GM23248 (cell line): ENCODE results near the gene OSBPL5.

Experiments
- EZH2 ChIP-seq: fragments of 200-600 bp; sonication (generic); IDR thresholded peaks from 2 replicates; pipeline ENCODE4 v1.6.1; 2018; ENCODE audit warnings: antibody characterized with exemption, mild to moderate bottlenecking; ENCODE audit not compliant: insufficient read depth, poor library complexity, severe bottlenecking
- EZH2phosphoT487 ChIP-seq: fragments of 200-600 bp; sonication (generic); IDR thresholded peaks from 2 replicates; pipeline ENCODE4 v1.6.1; 2018; ENCODE audit warnings: antibody characterized with exemption, moderate library complexity, mild to moderate bottlenecking, low read depth; ENCODE audit not compliant: insufficient read depth

DNA sequence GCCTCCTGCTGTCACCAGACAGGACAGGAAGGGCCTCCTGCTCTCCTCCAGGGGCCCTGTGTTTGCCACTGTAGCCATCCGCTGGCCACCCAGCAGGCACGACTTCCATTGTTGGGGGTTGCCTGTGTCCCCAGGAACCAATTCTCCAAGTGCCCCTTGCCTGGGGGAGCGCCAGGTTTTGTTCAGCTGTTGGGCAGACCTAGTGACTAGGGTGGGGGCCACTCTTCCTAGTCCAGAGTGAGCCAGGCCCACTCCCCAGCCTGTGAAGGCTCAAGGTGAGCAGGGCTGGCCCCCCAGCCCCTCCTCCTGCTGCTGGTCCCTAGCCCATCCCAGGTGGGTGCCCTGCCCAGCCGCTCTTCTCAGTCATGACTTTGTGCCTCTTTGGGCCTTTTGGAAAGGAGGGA, 30.9 kb downstream of the OSBPL5 start:
- TF ChIP-seq EZH2phosphoT487 (no peak), EZH2 (no peak)
